GM12872 (cell line): Measurements from ENCODE around the gene ENO2.
A peak's percentile ranks its signal among the peaks of the same experiment; 100 is the strongest.

Source experiments
- CTCF ChIP-seq: IDR thresholded peaks from 3 replicates; pipeline ENCODE4 v1.5.1; 2011; ENCODE audit warnings: low read depth, mild to moderate bottlenecking, low read length, moderate library complexity; ENCODE audit not compliant: insufficient read depth

The ENO2 gene

GRCh38 chr12:6957151-6957701, 42.8 kb downstream of the ENO2 start:
- TF ChIP-seq CTCF = no peak

- TF ChIP-seq CTCF = no peak
Measured at GRCh38 chr12:6957741-6958608, 43.6 kb downstream of the ENO2 start.

- no peak for TF ChIP-seq CTCF
Measured at GRCh38 chr12:6958609-6959057, 44.3 kb downstream of the ENO2 start.

- TF ChIP-seq CTCF = no peak
Measured at GRCh38 chr12:6959058-6959804, 44.9 kb downstream of the ENO2 start.

- no peak for TF ChIP-seq CTCF
Measured at GRCh38 chr12:6959805-6960592, 45.6 kb downstream of the ENO2 start.

- TF ChIP-seq CTCF = peak; percentile 71
Measured at GRCh38 chr12:6960593-6961277, 46.4 kb downstream of the ENO2 start.
